Measurements from ENCODE around the gene LINGO3.
"Not testable (repeated sequence)": the region's sequence is repeated elsewhere in the genome, so short reads cannot be mapped to it uniquely, and the experiment has no call there.

DNA sequence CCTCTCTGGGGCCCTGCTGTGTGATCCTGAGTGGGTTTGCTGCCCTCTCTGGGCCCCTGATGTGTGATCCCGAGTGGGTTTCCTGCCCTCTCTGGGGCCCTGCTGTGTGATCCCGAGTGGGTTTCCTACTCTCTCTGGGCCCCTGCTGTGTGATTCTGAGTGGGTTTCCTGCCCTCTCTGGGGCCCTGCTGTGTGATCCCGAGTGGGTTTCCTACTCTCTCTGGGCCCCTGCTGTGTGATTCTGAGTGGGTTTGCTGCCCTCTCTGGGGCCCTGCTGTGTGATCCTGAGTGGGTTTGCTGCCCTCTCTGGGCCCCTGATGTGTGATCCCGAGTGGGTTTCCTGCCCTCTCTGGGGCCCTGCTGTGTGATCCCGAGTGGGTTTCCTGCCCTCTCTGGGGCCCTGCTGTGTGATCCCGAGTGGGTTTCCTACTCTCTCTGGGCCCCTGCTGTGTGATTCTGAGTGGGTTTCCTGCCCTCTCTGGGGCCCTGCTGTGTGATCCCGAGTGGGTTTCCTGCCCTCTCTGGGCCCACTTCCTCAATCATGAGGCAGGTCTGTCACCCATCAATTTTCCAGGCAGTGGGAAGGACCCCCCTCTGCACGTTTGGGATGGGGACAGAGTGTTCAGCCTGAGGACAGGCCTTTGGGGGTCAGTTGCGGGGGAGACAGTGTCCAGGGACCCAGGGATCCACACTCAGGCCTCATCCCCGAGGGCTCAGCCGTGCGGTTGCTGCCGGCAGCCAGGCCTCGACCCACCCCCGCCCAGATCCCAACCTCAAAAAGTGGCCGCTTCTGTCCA, 26.5 kb downstream of the LINGO3 start:
- TF ChIP-seq POLR2AphosphoS5, CTCF (IDR thresholded peaks at IDR 0.05): not testable (repeated sequence)
